Tibial nerve (tissue), 3 donors: ENCODE results near the gene STARD8.

ENCODE experiments used
- POLR2A ChIP-seq, 2 donors: fragments of 450-650 bp; IDR thresholded peaks; one replicate each; pipeline ENCODE4 v1.6.1; 2017; ENCODE audit warnings: antibody characterized with exemption in 2 of 2, mild to moderate bottlenecking in 2 of 2, moderate library complexity in 2 of 2
- TF ChIP-seq, protein P1 (sequence below), 5 experiments: fragments of 200-600 bp in 3 of 5; fragments of 450-650 bp in 2 of 5; sonication (generic) in 3 of 5; IDR thresholded peaks; one replicate each; pipeline ENCODE4 v1.5.1; 2016 to 2019; ENCODE audit warnings: antibody characterized with exemption in 5 of 5, mild to moderate bottlenecking in 3 of 5, moderate library complexity in 2 of 5

- TF ChIP-seq, protein P1, sequence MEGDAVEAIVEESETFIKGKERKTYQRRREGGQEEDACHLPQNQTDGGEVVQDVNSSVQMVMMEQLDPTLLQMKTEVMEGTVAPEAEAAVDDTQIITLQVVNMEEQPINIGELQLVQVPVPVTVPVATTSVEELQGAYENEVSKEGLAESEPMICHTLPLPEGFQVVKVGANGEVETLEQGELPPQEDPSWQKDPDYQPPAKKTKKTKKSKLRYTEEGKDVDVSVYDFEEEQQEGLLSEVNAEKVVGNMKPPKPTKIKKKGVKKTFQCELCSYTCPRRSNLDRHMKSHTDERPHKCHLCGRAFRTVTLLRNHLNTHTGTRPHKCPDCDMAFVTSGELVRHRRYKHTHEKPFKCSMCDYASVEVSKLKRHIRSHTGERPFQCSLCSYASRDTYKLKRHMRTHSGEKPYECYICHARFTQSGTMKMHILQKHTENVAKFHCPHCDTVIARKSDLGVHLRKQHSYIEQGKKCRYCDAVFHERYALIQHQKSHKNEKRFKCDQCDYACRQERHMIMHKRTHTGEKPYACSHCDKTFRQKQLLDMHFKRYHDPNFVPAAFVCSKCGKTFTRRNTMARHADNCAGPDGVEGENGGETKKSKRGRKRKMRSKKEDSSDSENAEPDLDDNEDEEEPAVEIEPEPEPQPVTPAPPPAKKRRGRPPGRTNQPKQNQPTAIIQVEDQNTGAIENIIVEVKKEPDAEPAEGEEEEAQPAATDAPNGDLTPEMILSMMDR (IDR thresholded peaks at IDR 0.05), result no peak
- no peak for TF ChIP-seq POLR2A (IDR thresholded peaks at IDR 0.05)
These were observed 48.6 kb upstream of the STARD8 start for GRCh38 chrX:68598841-68599240.
